H9 (cell line): ENCODE data around the gene GLP2R. TPM values are rescaled to one million over a fixed set of nuclear protein-coding genes. Genes with fewer than 3 reads are reported as not detected.

Experiments
- DNase-seq: peaks from one replicate; pipeline ENCODE4 v3.0.0-alpha.2; 2017
- H2AFZ ChIP-seq: one replicate; pipeline ENCODE4 v1.6.1; 2013; ENCODE audit warnings: mild to moderate bottlenecking, low read length, control low read depth, moderate library complexity
- H2AK5ac ChIP-seq: 2 replicates; pipeline ENCODE4 v1.6.1; 2013; ENCODE audit warnings: low read length, control low read depth, mixed read lengths; ENCODE audit not compliant: insufficient read length
- H2BK120ac ChIP-seq: one replicate; pipeline ENCODE4 v1.6.1; 2013; ENCODE audit warnings: low read depth, mild to moderate bottlenecking, low read length, control low read depth, inconsistent platforms; ENCODE audit not compliant: poor library complexity, severe bottlenecking
- H2BK12ac ChIP-seq: 2 replicates; pipeline ENCODE4 v1.6.1; 2013; ENCODE audit warnings: low read length, control low read depth, mixed read lengths, low read depth; ENCODE audit not compliant: insufficient read length
- H2BK15ac ChIP-seq: 2 replicates; pipeline ENCODE4 v1.6.1; 2013; ENCODE audit warnings: low read depth, low read length, control low read depth
- H2BK20ac ChIP-seq: one replicate; pipeline ENCODE4 v1.6.1; 2013; ENCODE audit warnings: low read depth, mild to moderate bottlenecking, low read length, control low read depth, inconsistent platforms; ENCODE audit not compliant: poor library complexity, severe bottlenecking
- H2BK5ac ChIP-seq: 2 replicates; pipeline ENCODE4 v1.6.1; 2013; ENCODE audit warnings: low read length, control low read depth, mixed read lengths; ENCODE audit not compliant: insufficient read length
- H3K14ac ChIP-seq: 2 replicates; pipeline ENCODE4 v1.6.1; 2013; ENCODE audit warnings: low read length, control low read depth; ENCODE audit not compliant: insufficient read depth
- H3K18ac ChIP-seq: 2 replicates; pipeline ENCODE4 v1.6.1; 2013; ENCODE audit warnings: low read depth, mild to moderate bottlenecking, mixed read lengths, low read length, control low read depth; ENCODE audit not compliant: insufficient read length
- H3K23ac ChIP-seq: 2 replicates; pipeline ENCODE4 v1.6.1; 2013; ENCODE audit warnings: low read length, control low read depth, mixed read lengths, low read depth; ENCODE audit not compliant: insufficient read length
- H3K23me2 ChIP-seq: 2 replicates; pipeline ENCODE4 v1.6.1; 2013; ENCODE audit warnings: low read depth, mild to moderate bottlenecking, mixed read lengths, low read length, control low read depth; ENCODE audit not compliant: insufficient read length, poor library complexity, severe bottlenecking
- H3K27ac ChIP-seq: 2 replicates; pipeline ENCODE4 v1.5.1; 2013; ENCODE audit warnings: low read length, control low read depth, mixed read lengths, low read depth; ENCODE audit not compliant: insufficient read length
- H3K27me3 ChIP-seq: 2 replicates; pipeline ENCODE4 v1.6.1; 2013; ENCODE audit warnings: low read length, control low read depth, inconsistent platforms; ENCODE audit not compliant: insufficient read depth
- H3K4ac ChIP-seq: 2 replicates; pipeline ENCODE4 v1.6.1; 2013; ENCODE audit warnings: low read depth, mild to moderate bottlenecking, control low read depth, inconsistent platforms, low read length, moderate library complexity
- H3K4me1 ChIP-seq: 2 replicates; pipeline ENCODE4 v1.6.1; 2013; ENCODE audit warnings: low read length, control low read depth, inconsistent platforms; ENCODE audit not compliant: insufficient read depth
- H3K4me2 ChIP-seq: 2 replicates; pipeline ENCODE4 v1.6.1; 2013; ENCODE audit warnings: low read length, control low read depth, mixed read lengths; ENCODE audit not compliant: insufficient read length, insufficient read depth
- H3K56ac ChIP-seq: 2 replicates; pipeline ENCODE4 v1.6.1; 2013; ENCODE audit warnings: low read depth, mild to moderate bottlenecking, mixed read lengths, low read length, control low read depth; ENCODE audit not compliant: insufficient read length
- H3K79me1 ChIP-seq: 2 replicates; pipeline ENCODE4 v1.6.1; 2013; ENCODE audit warnings: low read depth, mild to moderate bottlenecking, moderate library complexity, low read length, control low read depth, inconsistent platforms; ENCODE audit not compliant: insufficient read depth, poor library complexity, severe bottlenecking
- H3K79me2 ChIP-seq: 2 replicates; pipeline ENCODE4 v1.6.1; 2013; ENCODE audit warnings: low read length, control low read depth, inconsistent platforms; ENCODE audit not compliant: insufficient read depth
- H3K9ac ChIP-seq: 2 replicates; pipeline ENCODE4 v1.6.1; 2013; ENCODE audit warnings: low read length, control low read depth, mixed read lengths; ENCODE audit not compliant: insufficient read length; ENCODE audit errors: extremely low read depth
- H3K9me3 ChIP-seq: one replicate; pipeline ENCODE4 v1.6.1; 2013; ENCODE audit warnings: low read depth, low read length, inconsistent platforms; ENCODE audit not compliant: control insufficient read depth
- H3T11ph ChIP-seq: one replicate; pipeline ENCODE4 v1.6.1; 2013; ENCODE audit warnings: mild to moderate bottlenecking, low read length, control low read depth, inconsistent platforms
- H4K20me1 ChIP-seq: one replicate; pipeline ENCODE4 v1.6.1; 2013; ENCODE audit not compliant: control insufficient read depth, insufficient read length, insufficient read depth
- H4K5ac ChIP-seq: 2 replicates; pipeline ENCODE4 v1.6.1; 2013; ENCODE audit warnings: low read depth, mild to moderate bottlenecking, mixed read lengths, low read length, control low read depth; ENCODE audit not compliant: insufficient read length
- H4K8ac ChIP-seq: replicated peaks from 2 replicates; pipeline ENCODE4 v1.6.1; 2013; ENCODE audit warnings: low read length, control low read depth, mixed read lengths, low read depth; ENCODE audit not compliant: insufficient read length
- H4K91ac ChIP-seq: 2 replicates; pipeline ENCODE4 v1.6.1; 2013; ENCODE audit warnings: low read depth, mild to moderate bottlenecking, moderate library complexity, mixed read lengths, low read length, control low read depth; ENCODE audit not compliant: insufficient read length
- H3K27ac Mint-ChIP-seq, 3 experiments: 2 replicates in 2 of 3; 3 replicates in 1 of 3; pipeline ENCODE4 v1.8.0; 2020 to 2021; ENCODE audit warnings: mixed read lengths in 3 of 3, mild to moderate bottlenecking in 1 of 3, moderate library complexity in 1 of 3
- H3K27me3 Mint-ChIP-seq: 2 replicates; pipeline ENCODE4 v1.8.0; 2021; ENCODE audit warnings: low read depth, mild to moderate bottlenecking, moderate library complexity, mixed read lengths
- H3K36me3 Mint-ChIP-seq, 3 experiments: 2 replicates in 2 of 3; 3 replicates in 1 of 3; pipeline ENCODE4 v1.8.0; 2020 to 2021; ENCODE audit warnings: low read depth in 3 of 3, mixed read lengths in 3 of 3; ENCODE audit not compliant: insufficient read depth in 1 of 3
- H3K4me1 Mint-ChIP-seq, 2 experiments: 2 replicates each; pipeline ENCODE4 v1.8.0; 2020; ENCODE audit warnings: mixed read lengths in 2 of 2
- H3K4me3 Mint-ChIP-seq, 2 experiments: 2 replicates in 1 of 2; 3 replicates in 1 of 2; pipeline ENCODE4 v1.8.0; 2020 to 2021; ENCODE audit warnings: mild to moderate bottlenecking in 2 of 2, mixed read lengths in 2 of 2, moderate library complexity in 1 of 2
- H3K9me3 Mint-ChIP-seq, 2 experiments: 2 replicates in 1 of 2; 3 replicates in 1 of 2; pipeline ENCODE4 v1.8.0; 2020; ENCODE audit warnings: mild to moderate bottlenecking in 2 of 2, mixed read lengths in 2 of 2, moderate library complexity in 1 of 2
- WGBS: extraction: QIAGEN DNeasy Blood & Tissue Kit; methylation state at CpG from one replicate; pipeline ENCODE4 v1.1.7; 2013; ENCODE audit warnings: missing lambda C conversion rate, low lambda C conversion rate, mixed read lengths; ENCODE audit not compliant: insufficient read length; ENCODE audit errors: extremely low coverage; 5-methylcytosine and 5-hydroxymethylcytosine counted together
- total RNA-seq: library from RNA; stranded (reverse); gene quantifications from 2 replicates; pipeline ENCODE4 v1.2.1, GENCODE V29; 2021
- TF ChIP-seq, protein P1 (sequence below): fragments of 200-600 bp; sonication (generic); conservative IDR thresholded peaks from 3 replicates; pipeline ENCODE4 v1.8.0; 2021; ENCODE audit warnings: antibody characterized with exemption, mild to moderate bottlenecking

The GLP2R gene
- total RNA-seq, 1 experiment from 2014 or later: not detected

DNA sequence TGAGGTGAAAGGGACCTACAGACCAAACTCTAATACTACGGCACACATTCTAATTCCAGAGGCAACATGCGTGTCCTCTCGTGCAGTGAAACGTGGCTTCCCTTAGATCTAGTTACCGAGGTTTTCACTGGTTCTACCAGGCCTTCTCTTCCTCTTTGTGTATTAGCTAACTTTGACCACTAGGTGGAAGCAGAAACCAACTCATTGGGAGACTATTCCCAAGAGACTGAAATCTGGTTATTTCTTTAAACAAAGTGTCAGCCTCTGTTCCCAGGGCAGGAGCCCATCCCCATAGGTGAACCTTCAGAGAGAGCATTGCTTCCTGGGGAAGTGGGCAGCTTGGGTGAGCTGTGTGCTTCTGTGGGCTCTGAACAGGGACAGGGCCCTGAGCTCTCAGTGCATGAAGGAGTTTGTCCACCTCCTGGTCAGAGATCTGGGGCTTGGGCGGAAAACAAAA is 99.0 kb downstream of the GLP2R start:
- Histone ChIP-seq H3K9me3 (no peaks in the 10 kb centered on the region), H3K27me3 (no peaks in the 10 kb centered on the region), H3K23me2 (no peaks in the 10 kb centered on the region), H2AK5ac (no peak overlapping the region), H4K8ac (no peak overlapping the region), H4K5ac (no peak overlapping the region), H3K14ac (no peak overlapping the region), H2BK5ac (no peak overlapping the region), H2AFZ (peak overlapping the region; percentile 43), H2BK20ac (no peak overlapping the region), H4K20me1 (no peaks in the 10 kb centered on the region), H2BK120ac (no peak overlapping the region), H3K4me1 (no peaks in the 10 kb centered on the region), H3K4me2 (no peak overlapping the region), H3K79me1 (no peaks in the 10 kb centered on the region), H3K9ac (no peak overlapping the region), H3T11ph (no peak overlapping the region), H3K27ac (no peak overlapping the region), H4K91ac (no peak overlapping the region), H3K18ac (no peak overlapping the region), H3K56ac (no peak overlapping the region), H3K79me2 (no peaks in the 10 kb centered on the region), H2BK15ac (no peak overlapping the region), H3K23ac (no peak overlapping the region), H3K4ac (no peak overlapping the region), H2BK12ac (no peak overlapping the region)
- Mint-ChIP-seq H3K4me1 (peaks cover 2 to 16% of the 10 kb centered on the region in 2 experiments), H3K4me3 (no peak overlapping the region), H3K9me3 (no peaks in the 10 kb centered on the region; a peak in 1 of 5 replicates), H3K36me3 (no peaks in the 10 kb centered on the region), H3K27me3 (peaks cover 2% of the 10 kb centered on the region; the same call in 1 of the 2 replicates), H3K27ac (peak overlapping the region in 2 of 3 experiments; percentile 87 to 98; a peak in 4 of 7 replicates)
- DNase-seq: peak; percentile 62
- TF ChIP-seq, protein P1, sequence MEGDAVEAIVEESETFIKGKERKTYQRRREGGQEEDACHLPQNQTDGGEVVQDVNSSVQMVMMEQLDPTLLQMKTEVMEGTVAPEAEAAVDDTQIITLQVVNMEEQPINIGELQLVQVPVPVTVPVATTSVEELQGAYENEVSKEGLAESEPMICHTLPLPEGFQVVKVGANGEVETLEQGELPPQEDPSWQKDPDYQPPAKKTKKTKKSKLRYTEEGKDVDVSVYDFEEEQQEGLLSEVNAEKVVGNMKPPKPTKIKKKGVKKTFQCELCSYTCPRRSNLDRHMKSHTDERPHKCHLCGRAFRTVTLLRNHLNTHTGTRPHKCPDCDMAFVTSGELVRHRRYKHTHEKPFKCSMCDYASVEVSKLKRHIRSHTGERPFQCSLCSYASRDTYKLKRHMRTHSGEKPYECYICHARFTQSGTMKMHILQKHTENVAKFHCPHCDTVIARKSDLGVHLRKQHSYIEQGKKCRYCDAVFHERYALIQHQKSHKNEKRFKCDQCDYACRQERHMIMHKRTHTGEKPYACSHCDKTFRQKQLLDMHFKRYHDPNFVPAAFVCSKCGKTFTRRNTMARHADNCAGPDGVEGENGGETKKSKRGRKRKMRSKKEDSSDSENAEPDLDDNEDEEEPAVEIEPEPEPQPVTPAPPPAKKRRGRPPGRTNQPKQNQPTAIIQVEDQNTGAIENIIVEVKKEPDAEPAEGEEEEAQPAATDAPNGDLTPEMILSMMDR: peak; percentile 88
- WGBS: no CpG with 5 or more reads among the region's 6 CpGs
